Sigmoid colon (tissue), 7 donors: ENCODE measurements around the gene ORAI3. TPM values are rescaled to one million over a fixed set of nuclear protein-coding genes. Genes with fewer than 3 reads are reported as not detected.

Source experiments
- DNase-seq: peaks from one replicate; pipeline ENCODE4 v3.0.0-alpha.2; 2019
- H3K27ac ChIP-seq, 4 donors: fragments of 200-600 bp; sonication (generic); one replicate each; pipeline ENCODE4 v1.5.1; 2016 to 2019; ENCODE audit warnings: mild to moderate bottlenecking in 1 of 4
- H3K27me3 ChIP-seq, 3 donors: fragments of 200-600 bp; sonication (generic); one replicate each; pipeline ENCODE4 v1.5.1; 2019; ENCODE audit warnings: mild to moderate bottlenecking in 1 of 3
- H3K36me3 ChIP-seq, 4 donors: fragments of 200-600 bp; sonication (generic); one replicate each; pipeline ENCODE4 v1.5.1; 2016 to 2019
- H3K4me1 ChIP-seq, 4 donors: fragments of 200-600 bp; sonication (generic); one replicate each; pipeline ENCODE4 v1.5.1; 2017 to 2019
- H3K4me3 ChIP-seq, 4 donors: fragments of 200-600 bp; sonication (generic); one replicate each; pipeline ENCODE4 v1.5.1; 2017 to 2019; ENCODE audit warnings: mild to moderate bottlenecking in 2 of 4, moderate library complexity in 1 of 4
- H3K9me3 ChIP-seq, 4 donors: fragments of 200-600 bp in 3 of 4; sonication (generic) in 3 of 4; one replicate each; pipeline versions ENCODE4 v1.5.1 to v1.6.1; 2013 to 2019
- EP300 ChIP-seq, 4 donors: sonication (generic); formaldehyde crosslinking; IDR thresholded peaks; one replicate each; pipeline ENCODE4 v1.6.1; 2017; ENCODE audit warnings: antibody characterized with exemption in 4 of 4
- POLR2A ChIP-seq, 2 donors: fragments of 450-650 bp; IDR thresholded peaks; one replicate each; pipeline ENCODE4 v1.6.1; 2016; ENCODE audit warnings: antibody characterized with exemption in 2 of 2, mild to moderate bottlenecking in 2 of 2, moderate library complexity in 2 of 2
- POLR2AphosphoS5 ChIP-seq, 4 donors: sonication (generic); formaldehyde crosslinking; IDR thresholded peaks; one replicate each; pipeline ENCODE4 v1.6.1; 2017; ENCODE audit warnings: antibody characterized with exemption in 4 of 4
- WGBS, 2 donors: extraction: QIAGEN DNeasy Blood & Tissue Kit; methylation state at CpG; one replicate each; pipeline ENCODE4 v1.1.7; 2013; 5-methylcytosine and 5-hydroxymethylcytosine counted together
- intact Hi-C: fragments of 100-400 bp; cut with DNase I; formaldehyde crosslinking; loops from one replicate; pipeline ENCODE4 v1.15.1; 2023
- polyA plus RNA-seq, 3 donors: library from polyadenylated mRNA; stranded (reverse); fragments of 200-250 nt; gene quantifications; one replicate each; pipeline ENCODE4 v1.2.3, GENCODE V29; 2013
- total RNA-seq, 4 donors: library from RNA; depleted of rRNA; stranded (reverse); fragments of >200 nt; gene quantifications; one replicate each; pipeline ENCODE4 v1.1.0, GENCODE V29; 2016
- TF ChIP-seq, protein P1 (sequence below), 4 experiments: fragments of 450-650 bp in 3 of 4; fragments of 200-600 bp in 1 of 4; IDR thresholded peaks; one replicate each; pipeline ENCODE4 v1.5.1; 2016 to 2019; ENCODE audit warnings: antibody characterized with exemption in 4 of 4, mild to moderate bottlenecking in 3 of 4, moderate library complexity in 2 of 4
- donor health status: healthy with polysubstance abuse.
- donor health status: Bipolar disorder and iron deficiency.
- donor health status: healthy.

ORAI3 gene
- total and polyA plus RNA-seq, 7 donors: 8.6 to 43.3 (median 33.3) TPM

DNA sequence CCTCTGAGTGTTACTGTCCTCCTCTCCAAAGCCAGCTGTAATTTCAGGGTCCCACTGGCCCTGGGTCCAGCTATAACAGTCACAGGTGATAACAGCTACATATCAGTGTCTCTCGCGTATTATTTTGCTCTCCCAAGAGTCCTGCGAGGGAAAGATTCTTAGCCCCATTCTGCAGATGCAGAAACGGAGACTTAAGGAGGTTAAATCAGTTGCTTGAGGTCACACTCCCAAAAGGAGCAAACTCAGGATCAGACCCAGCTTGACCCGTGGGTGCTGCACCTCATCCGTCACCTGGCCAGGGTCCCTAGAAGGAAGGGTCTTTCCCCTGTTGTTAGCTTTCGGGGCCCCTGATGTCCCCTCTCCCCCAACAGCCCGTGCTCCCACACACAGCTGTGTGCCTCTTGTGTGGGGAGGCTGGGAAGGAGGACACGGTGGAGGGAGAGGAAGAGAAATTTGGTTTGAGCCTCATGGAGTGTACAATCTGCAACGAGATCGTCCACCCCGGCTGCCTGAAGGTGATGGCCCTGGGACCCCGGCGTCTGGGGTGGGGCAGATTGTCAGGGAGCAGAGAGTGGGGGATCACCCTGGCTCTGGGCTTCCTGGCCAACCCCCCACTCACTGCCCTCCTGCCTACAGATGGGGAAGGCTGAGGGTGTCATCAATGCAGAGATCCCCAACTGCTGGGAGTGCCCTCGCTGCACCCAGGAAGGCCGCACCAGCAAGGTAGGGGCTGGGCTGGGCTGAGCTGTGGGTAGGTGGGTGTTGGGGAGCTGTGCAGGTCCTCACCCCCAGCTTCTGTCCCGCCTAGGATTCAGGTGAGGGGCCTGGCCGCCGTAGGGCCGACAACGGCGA is 21.7 kb upstream of the ORAI3 start:
- intact Hi-C loops: loop anchor here (10.0 kb wide), 1 partner anchor 272 kb away; the partner anchor contains the start of genes FBRS and PRR14
- no peak for DNase-seq
- H3K27me3 ChIP-seq: no peaks in the 10 kb centered on the region
- no peaks in the 10 kb centered on the region for H3K9me3 ChIP-seq
- peaks cover 0 to 28% (median 16%) of the 10 kb centered on the region in 4 donors for H3K36me3 ChIP-seq
- peak overlapping the region in 3 of 4 donors; percentile 40 to 61 (median 55) for H3K27ac ChIP-seq
- 94 to 96% methylated on average over 22 of the region's 22 CpGs for WGBS, 2 donors
- TF ChIP-seq POLR2A (IDR thresholded peaks at IDR 0.05): no peak
- no peak for TF ChIP-seq EP300 (IDR thresholded peaks at IDR 0.05)
- TF ChIP-seq, protein P1, sequence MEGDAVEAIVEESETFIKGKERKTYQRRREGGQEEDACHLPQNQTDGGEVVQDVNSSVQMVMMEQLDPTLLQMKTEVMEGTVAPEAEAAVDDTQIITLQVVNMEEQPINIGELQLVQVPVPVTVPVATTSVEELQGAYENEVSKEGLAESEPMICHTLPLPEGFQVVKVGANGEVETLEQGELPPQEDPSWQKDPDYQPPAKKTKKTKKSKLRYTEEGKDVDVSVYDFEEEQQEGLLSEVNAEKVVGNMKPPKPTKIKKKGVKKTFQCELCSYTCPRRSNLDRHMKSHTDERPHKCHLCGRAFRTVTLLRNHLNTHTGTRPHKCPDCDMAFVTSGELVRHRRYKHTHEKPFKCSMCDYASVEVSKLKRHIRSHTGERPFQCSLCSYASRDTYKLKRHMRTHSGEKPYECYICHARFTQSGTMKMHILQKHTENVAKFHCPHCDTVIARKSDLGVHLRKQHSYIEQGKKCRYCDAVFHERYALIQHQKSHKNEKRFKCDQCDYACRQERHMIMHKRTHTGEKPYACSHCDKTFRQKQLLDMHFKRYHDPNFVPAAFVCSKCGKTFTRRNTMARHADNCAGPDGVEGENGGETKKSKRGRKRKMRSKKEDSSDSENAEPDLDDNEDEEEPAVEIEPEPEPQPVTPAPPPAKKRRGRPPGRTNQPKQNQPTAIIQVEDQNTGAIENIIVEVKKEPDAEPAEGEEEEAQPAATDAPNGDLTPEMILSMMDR (IDR thresholded peaks at IDR 0.05): no peak
- TF ChIP-seq POLR2AphosphoS5 (IDR thresholded peaks at IDR 0.05): no peak
- H3K4me1 ChIP-seq: peaks cover 0 to 31% (median 28%) of the 10 kb centered on the region in 4 donors
- H3K4me3 ChIP-seq: no peak overlapping the region

DNA sequence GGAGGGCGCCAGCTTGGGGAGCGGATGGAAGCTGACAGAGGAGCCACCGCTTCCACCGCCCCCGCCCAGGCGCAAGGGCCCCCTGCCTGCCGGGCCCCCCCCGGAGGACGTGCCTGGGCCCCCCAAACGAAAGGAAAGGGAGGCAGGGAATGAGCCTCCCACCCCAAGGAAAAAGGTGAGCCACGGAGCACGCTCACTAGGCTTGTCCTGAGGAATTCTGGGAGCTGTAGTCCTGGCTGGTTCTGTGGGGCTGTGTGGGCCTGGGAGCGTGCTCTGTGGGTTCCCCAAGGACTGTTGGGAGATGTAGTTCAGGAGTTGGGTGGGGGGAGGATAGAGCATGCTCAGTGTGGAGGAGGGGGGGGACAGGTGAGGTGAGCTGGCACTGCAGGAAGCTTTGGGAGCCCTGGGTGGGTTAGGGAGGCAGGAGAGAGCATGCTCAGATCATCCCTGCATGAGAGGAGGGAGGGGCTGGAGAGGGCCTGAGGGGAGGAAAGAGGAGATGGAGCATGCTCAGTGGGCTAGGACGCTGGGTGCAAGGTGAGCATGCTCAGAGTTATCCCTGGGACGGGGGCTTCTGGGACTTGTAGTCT is 21.0 kb upstream of the ORAI3 start:
- H3K27me3 ChIP-seq: no peaks in the 10 kb centered on the region
- 73 to 76% methylated on average over 15 of the region's 15 CpGs for WGBS, 2 donors
- no peaks in the 10 kb centered on the region for H3K9me3 ChIP-seq
- no peak for TF ChIP-seq POLR2AphosphoS5 (IDR thresholded peaks at IDR 0.05)
- TF ChIP-seq, protein P1 (IDR thresholded peaks at IDR 0.05): no peak
- no peak for TF ChIP-seq EP300 (IDR thresholded peaks at IDR 0.05)
- intact Hi-C loops: loop anchor here (10.0 kb wide), 1 partner anchor 273 kb away; the partner anchor contains the start of genes FBRS and PRR14
- no peak for DNase-seq
- H3K36me3 ChIP-seq: peaks cover 0 to 36% (median 20%) of the 10 kb centered on the region in 4 donors
- H3K27ac ChIP-seq: peak overlapping the region in 3 of 4 donors; percentile 40 to 61 (median 55)
- peaks cover 0 to 31% (median 28%) of the 10 kb centered on the region in 4 donors for H3K4me1 ChIP-seq
- no peak overlapping the region for H3K4me3 ChIP-seq

DNA sequence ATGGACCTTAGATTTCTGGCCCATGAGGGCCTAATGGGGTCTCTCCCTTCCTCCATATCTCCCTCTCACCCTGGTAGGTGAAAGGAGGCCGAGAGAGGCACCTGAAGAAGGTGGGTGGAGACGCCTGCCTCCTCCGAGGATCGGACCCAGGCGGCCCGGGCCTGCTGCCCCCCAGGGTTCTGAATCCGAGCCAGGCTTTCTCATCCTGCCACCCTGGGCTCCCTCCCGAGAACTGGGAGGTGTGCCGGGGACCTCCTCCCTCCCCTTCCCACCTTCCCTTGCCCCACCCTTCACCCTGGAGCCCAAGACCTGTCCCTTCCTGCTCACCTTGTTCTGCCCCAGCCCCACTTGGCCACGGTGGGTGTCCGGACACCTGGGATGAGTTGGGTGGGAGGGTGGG is 20.5 kb upstream of the ORAI3 start:
- intact Hi-C loops: loop anchor here (10.0 kb wide), 1 partner anchor 274 kb away; the partner anchor contains the start of genes FBRS and PRR14
- H3K27ac ChIP-seq: no peak overlapping the region
- peaks cover 0 to 41% (median 20%) of the 10 kb centered on the region in 4 donors for H3K36me3 ChIP-seq
- no peaks in the 10 kb centered on the region for H3K27me3 ChIP-seq
- no peaks in the 10 kb centered on the region for H3K9me3 ChIP-seq
- no peak overlapping the region for H3K4me3 ChIP-seq
- peaks cover 0 to 31% (median 28%) of the 10 kb centered on the region in 4 donors for H3K4me1 ChIP-seq
- TF ChIP-seq, protein P1 (IDR thresholded peaks at IDR 0.05): no peak
- TF ChIP-seq POLR2AphosphoS5 (IDR thresholded peaks at IDR 0.05) (no peak), EP300 (IDR thresholded peaks at IDR 0.05) (no peak), POLR2A (IDR thresholded peaks at IDR 0.05) (no peak)
- no peak for DNase-seq
- 84 to 91% methylated on average over 11 of the region's 11 CpGs for WGBS, 2 donors

DNA sequence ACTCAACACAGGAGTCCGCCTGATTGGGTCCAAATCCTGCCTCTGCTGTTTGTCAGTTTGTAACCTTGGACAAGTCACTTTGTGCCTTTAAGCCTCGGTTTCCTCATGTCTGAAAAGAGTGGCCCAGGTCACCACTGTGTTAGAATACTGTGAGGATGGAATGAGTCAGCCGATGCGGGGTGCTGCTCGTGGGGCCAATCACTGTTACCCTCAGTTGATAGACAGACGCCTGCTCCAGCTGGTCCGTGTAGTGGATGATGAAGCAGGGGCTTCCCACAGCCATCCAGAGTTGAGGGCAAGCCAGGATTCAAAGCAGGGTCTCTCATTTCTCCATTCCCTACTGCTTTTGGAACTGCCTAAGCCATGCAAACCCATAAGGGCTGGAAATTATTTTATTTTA is 19.7 kb upstream of the ORAI3 start:
- Histone ChIP-seq H3K27me3 (no peaks in the 10 kb centered on the region), H3K27ac (no peak overlapping the region), H3K36me3 (peaks cover 0 to 48% (median 20%) of the 10 kb centered on the region in 4 donors), H3K4me3 (no peak overlapping the region), H3K9me3 (no peaks in the 10 kb centered on the region), H3K4me1 (peaks cover 0 to 25% (median 23%) of the 10 kb centered on the region in 4 donors)
- intact Hi-C loops: loop anchor here (10.0 kb wide), 1 partner anchor 274 kb away; the partner anchor contains the start of genes FBRS and PRR14
- WGBS, 2 donors: 80 to 82% methylated on average over 7 of the region's 7 CpGs
- no peak for TF ChIP-seq POLR2A (IDR thresholded peaks at IDR 0.05)
- TF ChIP-seq POLR2AphosphoS5 (IDR thresholded peaks at IDR 0.05): no peak
- TF ChIP-seq EP300 (IDR thresholded peaks at IDR 0.05): no peak
- TF ChIP-seq, protein P1 (IDR thresholded peaks at IDR 0.05): no peak
- no peak for DNase-seq
